ENCODE measurements around the gene MVB12B.

GRCh38 chr9:126432659-126433058, 106.0 kb downstream of the MVB12B start:
- TF ChIP-seq POLR2A (IDR thresholded peaks at IDR 0.05) (no peak), CTCF (IDR thresholded peaks at IDR 0.05) (no peak)
